ENCODE measurements around the gene PPP2R3B.

- no peak for TF ChIP-seq RBAK (tag by site-specific recombination; IDR thresholded peaks at IDR 0.05)
- no peak for TF ChIP-seq GLI4 (tag by site-specific recombination; IDR thresholded peaks at IDR 0.05)
- no peak for TF ChIP-seq ZNF768 (tag by site-specific recombination; IDR thresholded peaks at IDR 0.05)
- no peak for TF ChIP-seq CTCF (tag by site-specific recombination; IDR thresholded peaks at IDR 0.05)
- TF ChIP-seq KLF17 (tag by site-specific recombination; IDR thresholded peaks at IDR 0.05): no peak
- TF ChIP-seq, protein P1, sequence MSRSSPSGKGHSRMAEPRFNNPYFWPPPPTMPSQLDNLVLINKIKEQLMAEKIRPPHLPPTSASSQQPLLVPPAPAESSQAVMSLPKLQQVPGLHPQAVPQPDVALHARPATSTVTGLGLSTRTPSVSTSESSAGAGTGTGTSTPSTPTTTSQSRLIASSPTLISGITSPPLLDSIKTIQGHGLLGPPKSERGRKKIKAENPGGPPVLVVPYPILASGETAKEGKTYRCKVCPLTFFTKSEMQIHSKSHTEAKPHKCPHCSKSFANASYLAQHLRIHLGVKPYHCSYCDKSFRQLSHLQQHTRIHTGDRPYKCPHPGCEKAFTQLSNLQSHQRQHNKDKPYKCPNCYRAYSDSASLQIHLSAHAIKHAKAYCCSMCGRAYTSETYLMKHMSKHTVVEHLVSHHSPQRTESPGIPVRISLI (tag by site-specific recombination; IDR thresholded peaks at IDR 0.05): no peak
- TF ChIP-seq GLI2 (tag by site-specific recombination; IDR thresholded peaks at IDR 0.05; ENCODE audit: borderline replicate concordance, low read depth): no peak
- TF ChIP-seq HIC1 (tag by site-specific recombination; IDR thresholded peaks at IDR 0.05): no peak
- no peak for TF ChIP-seq ZNF239 (tag by site-specific recombination; IDR thresholded peaks at IDR 0.05)
Measured at GRCh38 chrX:429266-429825, 42.6 kb upstream of the PPP2R3B start.
